K562 (cell line): ENCODE results near the gene TCEAL9. TPM values are rescaled to one million over a fixed set of nuclear protein-coding genes. Genes with fewer than 3 reads are reported as not detected.

ENCODE experiments used
- BDP1 ChIP-seq: IDR thresholded peaks from 3 replicates; pipeline ENCODE4 v1.6.1; 2011; ENCODE audit not compliant: insufficient read length, insufficient read depth
- CAMTA2 ChIP-seq: fragments of 250-450 bp; sonication (Bioruptor Pico); conservative IDR thresholded peaks from 2 replicates; pipeline ENCODE4 v1.5.1; 2022
- EWSR1 ChIP-seq: fragments of 450-650 bp; IDR thresholded peaks from 2 replicates; pipeline ENCODE4 v1.6.1; 2018; ENCODE audit warnings: borderline replicate concordance, mild to moderate bottlenecking, low read depth, moderate library complexity; ENCODE audit not compliant: partially characterized antibody
- HDAC3 ChIP-seq: fragments of 450-650 bp; IDR thresholded peaks from 2 replicates; pipeline ENCODE4 v1.6.1; 2018; ENCODE audit warnings: borderline replicate concordance, mild to moderate bottlenecking, moderate library complexity; ENCODE audit not compliant: partially characterized antibody
- HNRNPK ChIP-seq: fragments of 200-400 bp; formaldehyde crosslinking; IDR thresholded peaks from one replicate; pipeline ENCODE4 v1.6.1; 2018; ENCODE audit warnings: mild to moderate bottlenecking, low read depth, low read length; ENCODE audit not compliant: poor library complexity, severe bottlenecking
- LCOR ChIP-seq: sonication (generic); formaldehyde crosslinking; IDR thresholded peaks from 2 replicates; pipeline ENCODE4 v1.8.0; 2022; ENCODE audit warnings: mild to moderate bottlenecking, missing genetic modification reagents
- MAFK ChIP-seq: IDR thresholded peaks from 2 replicates; pipeline ENCODE4 v1.6.1; 2011; ENCODE audit warnings: low read length, improper control_type of control experiment
- MCM5 ChIP-seq: fragments of 450-650 bp; IDR thresholded peaks from 2 replicates; pipeline ENCODE4 v1.6.1; 2016; ENCODE audit warnings: low read depth
- MEF2D ChIP-seq: conservative IDR thresholded peaks from 2 replicates; pipeline ENCODE4 v1.6.1; 2016; ENCODE audit warnings: low read depth, missing genetic modification characterization, missing compliant biosample characterization
- NFATC3 ChIP-seq: fragments of 450-650 bp; IDR thresholded peaks from 2 replicates; pipeline ENCODE4 v1.6.1; 2017; ENCODE audit warnings: mild to moderate bottlenecking
- NR2F6 ChIP-seq: fragments of 450-650 bp; formaldehyde crosslinking; IDR thresholded peaks from 2 replicates; pipeline ENCODE4 v1.4.0; 2020; ENCODE audit warnings: mild to moderate bottlenecking
- PHF8 ChIP-seq: fragments of 200-600 bp; sonication (generic); IDR thresholded peaks from 2 replicates; pipeline ENCODE4 v1.6.1; 2012; ENCODE audit warnings: mixed run types, mild to moderate bottlenecking, inconsistent platforms, low read length, moderate library complexity, borderline replicate concordance
- PRMT5 ChIP-seq: sonication (generic); formaldehyde crosslinking; IDR thresholded peaks from 2 replicates; pipeline ENCODE4 v1.5.0; 2020; ENCODE audit warnings: missing genetic modification reagents
- RNF2 ChIP-seq: sonication (generic); IDR thresholded peaks from 2 replicates; pipeline ENCODE4 v1.6.1; 2016
- SNRNP70 ChIP-seq: fragments of 200-400 bp; formaldehyde crosslinking; optimal IDR thresholded peaks from 2 replicates; pipeline ENCODE3; 2017; ENCODE audit warnings: low read depth, low read length
- SOX6 ChIP-seq: fragments of 450-650 bp; IDR thresholded peaks from 2 replicates; pipeline ENCODE4 v1.6.1; 2014; ENCODE audit warnings: mild to moderate bottlenecking
- U2AF1 ChIP-seq: fragments of 200-400 bp; formaldehyde crosslinking; optimal IDR thresholded peaks from 2 replicates; pipeline ENCODE3; 2017; ENCODE audit warnings: mild to moderate bottlenecking, low read depth, low read length, moderate library complexity
- ZBTB17 ChIP-seq: fragments of 450-650 bp; formaldehyde crosslinking; IDR thresholded peaks from 2 replicates; pipeline ENCODE4 v1.4.0; 2020; ENCODE audit warnings: mild to moderate bottlenecking
- ZC3H4 ChIP-seq: sonication (generic); formaldehyde crosslinking; IDR thresholded peaks from 2 replicates; pipeline ENCODE4 v1.9.0; 2021; ENCODE audit warnings: missing genetic modification reagents, borderline replicate concordance
- ZNF134 ChIP-seq: fragments of 250-450 bp; sonication (Bioruptor Pico); conservative IDR thresholded peaks from 2 replicates; pipeline ENCODE4 v1.4.0; 2020
- ZNF23 ChIP-seq: fragments of 250-450 bp; sonication (Bioruptor Pico); IDR thresholded peaks from 2 replicates; pipeline ENCODE4 v1.4.0; 2020; ENCODE audit warnings: mild to moderate bottlenecking
- ZNF778 ChIP-seq: fragments of 450-650 bp; formaldehyde crosslinking; IDR thresholded peaks from 2 replicates; pipeline ENCODE4 v1.4.0; 2020; ENCODE audit warnings: mild to moderate bottlenecking, moderate library complexity
- polyA plus RNA-seq, 8 experiments: library from polyadenylated mRNA; depleted of rRNA in 4 of 8; stranded (reverse) in 5 of 8; unstranded in 3 of 8; fragments of >200 nt; fragmentation: Nextera tagmentation in 2 of 8; fragmentation: Illumina TruSeq in 1 of 8; extraction: Ambion mirVana in 2 of 8; extraction: Trizol in 1 of 8; gene quantifications; 2 replicates each; pipeline versions ENCODE4 v1.2.1 to v1.2.3, GENCODE V29; 2011 to 2014; ENCODE audit warnings: inconsistent platforms in 1 of 8, missing spikeins in 1 of 8
- total RNA-seq, 7 experiments: library from RNA; depleted of rRNA in 6 of 7; stranded (reverse); fragments of >200 nt in 6 of 7; fragmentation: Illumina TruSeq in 2 of 7; extraction: Trizol in 2 of 7; gene quantifications; 2 replicates each; pipeline versions ENCODE4 v1.2.1 to v1.2.3, GENCODE V29; 2011 to 2021; ENCODE audit warnings: low replicate concordance in 1 of 7
- TF ChIP-seq, protein P1 (sequence below): fragments of 450-650 bp; IDR thresholded peaks from 2 replicates; pipeline ENCODE4 v1.6.1; 2017; ENCODE audit warnings: mild to moderate bottlenecking, moderate library complexity
- TF ChIP-seq, protein P2 (sequence below), 2 experiments: IDR thresholded peaks; 2 replicates each; pipeline ENCODE4 v1.6.1; 2011; ENCODE audit warnings: borderline replicate concordance in 1 of 2, control low read depth in 1 of 2, low read depth in 1 of 2, low read length in 1 of 2, mild to moderate bottlenecking in 1 of 2, mixed read lengths in 1 of 2, moderate library complexity in 1 of 2; ENCODE audit not compliant: insufficient read depth in 1 of 2, insufficient read length in 1 of 2, poor library complexity in 1 of 2, severe bottlenecking in 1 of 2; ENCODE audit errors: extremely low read depth in 1 of 2
- TF ChIP-seq, protein P3 (sequence below): fragments of 450-650 bp; IDR thresholded peaks from 2 replicates; pipeline ENCODE4 v1.6.1; 2016; ENCODE audit warnings: missing biosample characterization, missing genetic modification characterization
- TF ChIP-seq, protein P4 (sequence below): fragments of 250-450 bp; sonication (Bioruptor Pico); IDR thresholded peaks from 2 replicates; pipeline ENCODE4 v1.8.0; 2022; ENCODE audit warnings: inconsistent platforms, mild to moderate bottlenecking, moderate library complexity, borderline replicate concordance

TCEAL9 gene
- total and polyA plus RNA-seq, 9 of the 15 experiments (the other 6 are each of a cell fraction or from before 2014, with no cell fraction given): 16.2 to 106 (median 69.6) TPM

DNA sequence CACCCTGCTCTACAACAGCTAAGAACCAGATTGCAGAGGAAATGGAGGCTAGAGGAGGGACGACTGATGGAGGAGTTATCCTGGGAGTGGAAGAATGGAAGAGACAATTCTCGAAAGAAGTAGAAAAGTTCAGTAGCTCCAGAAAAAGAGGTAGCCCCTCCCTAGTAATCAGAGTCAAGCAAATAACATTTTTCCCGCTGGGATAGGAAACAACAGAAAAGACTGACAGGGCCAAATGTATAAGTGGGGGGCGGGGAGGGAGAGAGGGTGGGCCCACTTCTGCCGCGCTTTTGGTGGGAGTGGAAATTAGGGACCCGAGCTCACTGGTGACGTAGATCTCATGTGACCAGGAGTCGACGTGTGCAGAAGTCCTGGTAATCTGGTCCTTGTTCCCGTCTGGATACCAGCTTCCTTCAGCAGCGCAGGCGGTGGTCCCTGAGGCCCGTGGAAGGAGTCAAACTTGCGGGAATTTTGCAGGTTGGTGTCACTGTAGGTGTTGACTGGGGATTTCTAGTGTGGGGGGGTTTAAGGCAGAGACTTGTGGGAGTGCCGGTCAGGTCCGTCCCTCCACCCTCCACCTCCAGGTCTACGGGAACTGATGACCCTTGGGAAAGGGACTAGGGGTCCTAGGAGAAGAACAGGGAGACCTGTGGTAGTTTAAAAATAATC lies at the start of gene TCEAL9 (continued):
- TF ChIP-seq MAFK (no peak), LCOR (CRISPR knock-in tag) (0 out of 2 replicates have a peak, but pooled peaks have one; percentile 37), MCM5 (no peak), HDAC3 (no peak), ZBTB17 (CRISPR knock-in tag) (no peak), NR2F6 (no peak), ZNF23 (CRISPR knock-in tag) (no peak), BDP1 (no peak), RNF2 (no peak), ZNF778 (no peak), PRMT5 (CRISPR knock-in tag) (no peak), SOX6 (no peak), NFATC3 (no peak), MEF2D (tag) (no peak), HNRNPK (no peak), U2AF1 (no peak), ZNF134 (CRISPR knock-in tag) (no peak), PHF8 (peak; percentile 62; the same call in 1 of the 2 replicates), ZC3H4 (CRISPR knock-in tag) (no peak), EWSR1 (no peak), SNRNP70 (no peak), CAMTA2 (CRISPR knock-in tag) (no peak)
- TF ChIP-seq, protein P1, sequence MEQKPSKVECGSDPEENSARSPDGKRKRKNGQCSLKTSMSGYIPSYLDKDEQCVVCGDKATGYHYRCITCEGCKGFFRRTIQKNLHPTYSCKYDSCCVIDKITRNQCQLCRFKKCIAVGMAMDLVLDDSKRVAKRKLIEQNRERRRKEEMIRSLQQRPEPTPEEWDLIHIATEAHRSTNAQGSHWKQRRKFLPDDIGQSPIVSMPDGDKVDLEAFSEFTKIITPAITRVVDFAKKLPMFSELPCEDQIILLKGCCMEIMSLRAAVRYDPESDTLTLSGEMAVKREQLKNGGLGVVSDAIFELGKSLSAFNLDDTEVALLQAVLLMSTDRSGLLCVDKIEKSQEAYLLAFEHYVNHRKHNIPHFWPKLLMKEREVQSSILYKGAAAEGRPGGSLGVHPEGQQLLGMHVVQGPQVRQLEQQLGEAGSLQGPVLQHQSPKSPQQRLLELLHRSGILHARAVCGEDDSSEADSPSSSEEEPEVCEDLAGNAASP: no peak
- TF ChIP-seq, protein P2, sequence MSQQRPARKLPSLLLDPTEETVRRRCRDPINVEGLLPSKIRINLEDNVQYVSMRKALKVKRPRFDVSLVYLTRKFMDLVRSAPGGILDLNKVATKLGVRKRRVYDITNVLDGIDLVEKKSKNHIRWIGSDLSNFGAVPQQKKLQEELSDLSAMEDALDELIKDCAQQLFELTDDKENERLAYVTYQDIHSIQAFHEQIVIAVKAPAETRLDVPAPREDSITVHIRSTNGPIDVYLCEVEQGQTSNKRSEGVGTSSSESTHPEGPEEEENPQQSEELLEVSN (IDR thresholded peaks at IDR 0.05; ENCODE audit: borderline replicate concordance in 1 of 2, extremely low read depth in 1 of 2, insufficient read depth in 1 of 2, insufficient read length in 1 of 2, low read depth in 1 of 2, low read length in 1 of 2, poor library complexity in 1 of 2, severe bottlenecking in 1 of 2): peak; percentile 30 to 35
- TF ChIP-seq, protein P3, sequence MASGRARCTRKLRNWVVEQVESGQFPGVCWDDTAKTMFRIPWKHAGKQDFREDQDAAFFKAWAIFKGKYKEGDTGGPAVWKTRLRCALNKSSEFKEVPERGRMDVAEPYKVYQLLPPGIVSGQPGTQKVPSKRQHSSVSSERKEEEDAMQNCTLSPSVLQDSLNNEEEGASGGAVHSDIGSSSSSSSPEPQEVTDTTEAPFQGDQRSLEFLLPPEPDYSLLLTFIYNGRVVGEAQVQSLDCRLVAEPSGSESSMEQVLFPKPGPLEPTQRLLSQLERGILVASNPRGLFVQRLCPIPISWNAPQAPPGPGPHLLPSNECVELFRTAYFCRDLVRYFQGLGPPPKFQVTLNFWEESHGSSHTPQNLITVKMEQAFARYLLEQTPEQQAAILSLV: no peak
- TF ChIP-seq, protein P4, sequence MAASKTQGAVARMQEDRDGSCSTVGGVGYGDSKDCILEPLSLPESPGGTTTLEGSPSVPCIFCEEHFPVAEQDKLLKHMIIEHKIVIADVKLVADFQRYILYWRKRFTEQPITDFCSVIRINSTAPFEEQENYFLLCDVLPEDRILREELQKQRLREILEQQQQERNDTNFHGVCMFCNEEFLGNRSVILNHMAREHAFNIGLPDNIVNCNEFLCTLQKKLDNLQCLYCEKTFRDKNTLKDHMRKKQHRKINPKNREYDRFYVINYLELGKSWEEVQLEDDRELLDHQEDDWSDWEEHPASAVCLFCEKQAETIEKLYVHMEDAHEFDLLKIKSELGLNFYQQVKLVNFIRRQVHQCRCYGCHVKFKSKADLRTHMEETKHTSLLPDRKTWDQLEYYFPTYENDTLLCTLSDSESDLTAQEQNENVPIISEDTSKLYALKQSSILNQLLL (CRISPR knock-in tag): no peak
